Endodermal cell (in vitro differentiated cells): ENCODE data around the gene LYST. TPM values are rescaled to one million over a fixed set of nuclear protein-coding genes. Genes with fewer than 3 reads are reported as not detected.

Source experiments
- DNase-seq: peaks from one replicate; pipeline ENCODE4 v3.0.0-alpha.2; 2017
- H3K27ac ChIP-seq: 2 replicates; pipeline ENCODE4 v1.5.1; 2013; ENCODE audit warnings: mild to moderate bottlenecking, low read depth, low read length, moderate library complexity
- H3K27me3 ChIP-seq: 2 replicates; pipeline ENCODE4 v1.6.1; 2013; ENCODE audit warnings: mild to moderate bottlenecking, low read length, moderate library complexity; ENCODE audit not compliant: insufficient read depth, control insufficient read depth, poor library complexity, severe bottlenecking
- H3K36me3 ChIP-seq: 2 replicates; pipeline ENCODE4 v1.7.0; 2013; ENCODE audit warnings: mild to moderate bottlenecking, low read length, moderate library complexity; ENCODE audit not compliant: control insufficient read depth, insufficient read depth
- H3K4me1 ChIP-seq: one replicate; pipeline ENCODE4 v1.7.0; 2013; ENCODE audit warnings: low read length; ENCODE audit not compliant: control insufficient read depth, insufficient read depth
- H3K4me3 ChIP-seq: 2 replicates; pipeline ENCODE4 v1.5.1; 2013; ENCODE audit warnings: mild to moderate bottlenecking, low read length, moderate library complexity
- H3K9ac ChIP-seq: 2 replicates; pipeline ENCODE4 v1.6.1; 2013; ENCODE audit warnings: mild to moderate bottlenecking, low read length, moderate library complexity; ENCODE audit not compliant: poor library complexity, severe bottlenecking; ENCODE audit errors: extremely low read depth
- H3K9me3 ChIP-seq: 2 replicates; pipeline ENCODE4 v1.6.1; 2013; ENCODE audit warnings: mild to moderate bottlenecking, low read length, moderate library complexity; ENCODE audit not compliant: control insufficient read depth
- H3K27ac Mint-ChIP-seq: 2 replicates; pipeline ENCODE4 v1.8.0; 2020; ENCODE audit warnings: mixed read lengths
- H3K27me3 Mint-ChIP-seq: 2 replicates; pipeline ENCODE4 v1.8.0; 2021; ENCODE audit warnings: mild to moderate bottlenecking, mixed read lengths; ENCODE audit not compliant: insufficient read depth
- H3K36me3 Mint-ChIP-seq: 2 replicates; pipeline ENCODE4 v1.8.0; 2020; ENCODE audit warnings: low read depth, mixed read lengths
- H3K4me1 Mint-ChIP-seq: 2 replicates; pipeline ENCODE4 v1.8.0; 2020; ENCODE audit warnings: mixed read lengths
- H3K4me3 Mint-ChIP-seq: 2 replicates; pipeline ENCODE4 v1.8.0; 2020; ENCODE audit warnings: mild to moderate bottlenecking, moderate library complexity, mixed read lengths
- H3K9me3 Mint-ChIP-seq: 2 replicates; pipeline ENCODE4 v1.8.0; 2020; ENCODE audit warnings: mild to moderate bottlenecking, mixed read lengths
- WGBS, 2 experiments: methylation state at CpG; one replicate each; pipeline versions ENCODE4 v1.1.5 to v1.1.7; 2013; ENCODE audit warnings: missing lambda C conversion rate in 2 of 2, mixed read lengths in 1 of 2; ENCODE audit not compliant: insufficient coverage in 1 of 2, insufficient read length in 1 of 2; 5-methylcytosine and 5-hydroxymethylcytosine counted together
- total RNA-seq, 2 donors: library from RNA; stranded (reverse); fragmentation: NEBNext Ultra II Directional in 1 of 2; extraction: Animal tissue kit (Norgen Biotek cat#: 25700) in 1 of 2; gene quantifications; 2 replicates in 1 of 2; 3 replicates in 1 of 2; pipeline ENCODE4 v1.2.1, GENCODE V29; 2021
- TF ChIP-seq, protein P1 (sequence below): fragments of 200-600 bp; sonication (generic); conservative IDR thresholded peaks from 2 replicates; pipeline ENCODE4 v1.5.0; 2021; ENCODE audit warnings: antibody characterized with exemption, mild to moderate bottlenecking

The LYST gene
- total RNA-seq, 2 donors from 2014 or later, result 2.5 to 6.8 TPM

DNA sequence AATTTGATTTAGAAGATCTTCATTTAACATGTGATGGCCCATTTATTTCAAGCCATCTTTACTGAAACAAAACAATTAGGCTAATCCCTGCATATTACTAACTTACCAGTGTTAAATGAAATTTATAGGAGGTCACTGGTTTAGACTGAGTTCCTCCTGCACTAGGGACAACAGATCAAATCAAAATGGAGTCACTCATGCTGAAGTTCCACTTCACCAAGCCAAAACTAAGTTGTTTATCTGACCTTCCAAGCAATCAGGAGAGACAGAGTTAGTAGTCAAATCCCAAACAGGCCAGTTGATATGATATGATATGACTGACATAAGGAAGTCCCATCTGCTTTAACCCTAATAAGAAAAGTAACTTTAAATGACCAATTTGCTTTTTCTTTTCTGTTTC, 4.8 kb downstream of the LYST start:
- no peaks in the 10 kb centered on the region for H3K36me3 ChIP-seq
- Mint-ChIP-seq H3K27ac (no peak overlapping the region), H3K36me3 (no peaks in the 10 kb centered on the region), H3K4me1 (peaks cover 13% of the 10 kb centered on the region), H3K4me3 (no peak overlapping the region), H3K27me3 (peaks cover 25% of the 10 kb centered on the region), H3K9me3 (no peaks in the 10 kb centered on the region)
- DNase-seq, result no peak
- no peak overlapping the region for H3K4me3 ChIP-seq
- TF ChIP-seq, protein P1, sequence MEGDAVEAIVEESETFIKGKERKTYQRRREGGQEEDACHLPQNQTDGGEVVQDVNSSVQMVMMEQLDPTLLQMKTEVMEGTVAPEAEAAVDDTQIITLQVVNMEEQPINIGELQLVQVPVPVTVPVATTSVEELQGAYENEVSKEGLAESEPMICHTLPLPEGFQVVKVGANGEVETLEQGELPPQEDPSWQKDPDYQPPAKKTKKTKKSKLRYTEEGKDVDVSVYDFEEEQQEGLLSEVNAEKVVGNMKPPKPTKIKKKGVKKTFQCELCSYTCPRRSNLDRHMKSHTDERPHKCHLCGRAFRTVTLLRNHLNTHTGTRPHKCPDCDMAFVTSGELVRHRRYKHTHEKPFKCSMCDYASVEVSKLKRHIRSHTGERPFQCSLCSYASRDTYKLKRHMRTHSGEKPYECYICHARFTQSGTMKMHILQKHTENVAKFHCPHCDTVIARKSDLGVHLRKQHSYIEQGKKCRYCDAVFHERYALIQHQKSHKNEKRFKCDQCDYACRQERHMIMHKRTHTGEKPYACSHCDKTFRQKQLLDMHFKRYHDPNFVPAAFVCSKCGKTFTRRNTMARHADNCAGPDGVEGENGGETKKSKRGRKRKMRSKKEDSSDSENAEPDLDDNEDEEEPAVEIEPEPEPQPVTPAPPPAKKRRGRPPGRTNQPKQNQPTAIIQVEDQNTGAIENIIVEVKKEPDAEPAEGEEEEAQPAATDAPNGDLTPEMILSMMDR, result no peak
- H3K27ac ChIP-seq, result no peak overlapping the region
- H3K27me3 ChIP-seq, result peaks cover 17% of the 10 kb centered on the region
- no peaks in the 10 kb centered on the region for H3K9me3 ChIP-seq
- H3K9ac ChIP-seq, result no peak overlapping the region
- no peaks in the 10 kb centered on the region for H3K4me1 ChIP-seq

- no peak overlapping the region for H3K9ac ChIP-seq
- H3K4me3 ChIP-seq, result no peak overlapping the region
- H3K4me1 Mint-ChIP-seq, result peaks cover 11% of the 10 kb centered on the region
- H3K36me3 Mint-ChIP-seq, result no peaks in the 10 kb centered on the region
- no peaks in the 10 kb centered on the region for H3K9me3 Mint-ChIP-seq
- H3K27ac ChIP-seq, result no peak overlapping the region
- no peaks in the 10 kb centered on the region for H3K36me3 ChIP-seq
- no CpG with 5 or more reads among the region's 1 CpG for WGBS, 2 experiments
- H3K4me1 ChIP-seq, result no peaks in the 10 kb centered on the region
- peaks cover 23% of the 10 kb centered on the region for H3K27me3 Mint-ChIP-seq
- no peak overlapping the region for H3K27ac Mint-ChIP-seq
- H3K27me3 ChIP-seq, result peaks cover 17% of the 10 kb centered on the region
- TF ChIP-seq, protein P1, result no peak
- no peak for DNase-seq
- no peak overlapping the region for H3K4me3 Mint-ChIP-seq
- H3K9me3 ChIP-seq, result no peaks in the 10 kb centered on the region
Observed at GRCh38 chr1:235860829-235861228, 5.9 kb downstream of the LYST start.

DNA sequence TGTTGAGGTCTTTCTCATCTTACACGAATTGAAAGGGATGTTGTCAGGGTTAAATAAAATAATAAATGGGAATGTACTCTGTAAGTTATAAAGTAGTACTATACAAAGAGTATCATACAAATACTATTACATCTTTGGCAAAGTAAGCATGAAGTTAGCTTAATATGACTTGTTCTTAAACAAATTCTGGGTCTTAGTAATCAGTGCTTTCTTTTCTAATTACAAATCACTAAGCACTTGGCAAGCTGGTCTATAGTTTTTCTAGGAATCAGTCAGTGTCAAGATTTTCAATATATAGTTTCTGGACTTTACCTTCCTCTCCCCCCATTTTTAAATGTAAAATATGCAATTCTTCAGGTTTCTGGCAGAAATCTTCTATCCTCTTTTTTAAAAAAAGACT, 6.9 kb downstream of the LYST start:
- no CpG with 5 or more reads among the region's 1 CpG for WGBS, 2 experiments
- no peaks in the 10 kb centered on the region for H3K9me3 Mint-ChIP-seq
- Histone ChIP-seq H3K27ac (no peak overlapping the region), H3K27me3 (peaks cover 12% of the 10 kb centered on the region), H3K9ac (no peak overlapping the region), H3K4me1 (no peaks in the 10 kb centered on the region), H3K4me3 (no peak overlapping the region), H3K9me3 (no peaks in the 10 kb centered on the region), H3K36me3 (no peaks in the 10 kb centered on the region)
- no peaks in the 10 kb centered on the region for H3K36me3 Mint-ChIP-seq
- no peak overlapping the region for H3K27ac Mint-ChIP-seq
- H3K4me1 Mint-ChIP-seq, result peaks cover 3% of the 10 kb centered on the region
- no peak for DNase-seq
- H3K4me3 Mint-ChIP-seq, result no peak overlapping the region
- peaks cover 14% of the 10 kb centered on the region for H3K27me3 Mint-ChIP-seq
- TF ChIP-seq, protein P1, result no peak
